Measurements from ENCODE around the gene PDE4D. TPM values are rescaled to one million over a fixed set of nuclear protein-coding genes. Genes with fewer than 3 reads are reported as not detected.
A peak's percentile ranks its signal among the peaks of the same experiment; 100 is the strongest.

PDE4D gene
- total and polyA plus RNA-seq, 2 donors (not counting 3 experiments of a cell fraction or from before 2014, with no cell fraction given): 34.5 to 51.2 TPM

- no peak for DNase-seq (ENCODE audit: low read depth, low spot score)
- no peak overlapping the region for H3K4me3 ChIP-seq (replicated peaks in 1 of 3; ENCODE audit: insufficient read depth in 1 of 3, low read depth in 1 of 3, low read length in 3 of 3)
- no peak overlapping the region for H3K27ac ChIP-seq (ENCODE audit: insufficient read depth, low read depth, low read length)
- no peaks in the 10 kb centered on the region for H3K9me1 ChIP-seq (replicated peaks; ENCODE audit: control insufficient read depth, extremely low read depth, insufficient read depth, low read length)
- dilution Hi-C loops (cut with MboI; ENCODE audit: extremely low pct_ligation_motif_present, low sequenced_read_pairs): no loop called here
- H3K4me2 ChIP-seq (ENCODE audit: insufficient read depth, low read length): no peak overlapping the region
- H3K9me3 ChIP-seq (replicated peaks; ENCODE audit: control insufficient read depth, insufficient read depth, low read length): no peaks in the 10 kb centered on the region
- H3K9ac ChIP-seq (replicated peaks; ENCODE audit: extremely low read depth, insufficient read depth, low read length): no peak overlapping the region
- CTCF ChIA-PET: interaction anchor here (1.0 to 2.9 kb wide), 2 partner anchors 12 to 81 kb away, joined by 3 to 15 read pairs; no protein-coding TSS in a partner anchor
- no peaks in the 10 kb centered on the region for H3K79me2 ChIP-seq (ENCODE audit: control insufficient read depth, insufficient read depth, low read length)
- no peak overlapping the region for H2AFZ ChIP-seq (ENCODE audit: low read depth, low read length)
- peaks cover 3% of the 10 kb centered on the region for H4K20me1 ChIP-seq (replicated peaks; ENCODE audit: control insufficient read depth, extremely low read depth, insufficient read depth, low read length)
- no peaks in the 10 kb centered on the region for H3K27me3 ChIP-seq (ENCODE audit: control insufficient read depth in 2 of 2, insufficient read depth in 2 of 2, low read length in 2 of 2)
- POLR2A ChIA-PET: no interaction called here
- intact Hi-C loops (cut with micrococcal nuclease): no loop called here
- peak; percentile 9 for TF ChIP-seq JUN (IDR thresholded peaks at IDR 0.05; ENCODE audit: borderline replicate concordance, insufficient read depth, insufficient read length, low read depth)
- TF ChIP-seq MAX (IDR thresholded peaks at IDR 0.05; ENCODE audit: insufficient read depth, insufficient read length): no peak
- BruUV-seq (replicated peaks): no TSS peak
- no peaks in the 10 kb centered on the region for H3K36me3 ChIP-seq (ENCODE audit: control insufficient read depth in 2 of 2, extremely low read depth in 1 of 2, insufficient read depth in 2 of 2, low read length in 2 of 2)
- FAIRE-seq: no peak
- peaks cover 2% of the 10 kb centered on the region for H3K4me1 ChIP-seq (ENCODE audit: control insufficient read depth, extremely low read depth, insufficient read depth, low read length)
These were observed 778.2 kb downstream of the PDE4D start for GRCh38 chr5:59115345-59115744.

GRCh38 chr5:59109383-59109782, 784.1 kb downstream of the PDE4D start:
- Histone ChIP-seq H4K20me1 (replicated peaks; ENCODE audit: control insufficient read depth, extremely low read depth, insufficient read depth, low read length) (no peaks in the 10 kb centered on the region), H3K4me2 (ENCODE audit: insufficient read depth, low read length) (no peak overlapping the region), H3K4me1 (ENCODE audit: control insufficient read depth, extremely low read depth, insufficient read depth, low read length) (no peaks in the 10 kb centered on the region), H3K27me3 (ENCODE audit: control insufficient read depth in 2 of 2, insufficient read depth in 2 of 2, low read length in 2 of 2) (no peaks in the 10 kb centered on the region), H3K9ac (replicated peaks; ENCODE audit: extremely low read depth, insufficient read depth, low read length) (no peak overlapping the region), H2AFZ (ENCODE audit: low read depth, low read length) (no peak overlapping the region), H3K79me2 (ENCODE audit: control insufficient read depth, insufficient read depth, low read length) (no peaks in the 10 kb centered on the region), H3K27ac (ENCODE audit: insufficient read depth, low read depth, low read length) (no peak overlapping the region), H3K4me3 (replicated peaks in 1 of 3; ENCODE audit: insufficient read depth in 1 of 3, low read depth in 1 of 3, low read length in 3 of 3) (no peak overlapping the region), H3K9me3 (replicated peaks; ENCODE audit: control insufficient read depth, insufficient read depth, low read length) (no peaks in the 10 kb centered on the region), H3K9me1 (replicated peaks; ENCODE audit: control insufficient read depth, extremely low read depth, insufficient read depth, low read length) (no peaks in the 10 kb centered on the region), H3K36me3 (ENCODE audit: control insufficient read depth in 2 of 2, extremely low read depth in 1 of 2, insufficient read depth in 2 of 2, low read length in 2 of 2) (no peaks in the 10 kb centered on the region)
- ChIA-PET POLR2A (no interaction called here), CTCF (no interaction called here)
- BruUV-seq (replicated peaks): no TSS peak
- no peak for DNase-seq (ENCODE audit: low read depth, low spot score)
- FAIRE-seq: no peak
- TF ChIP-seq GATA2 (IDR thresholded peaks at IDR 0.05; ENCODE audit: insufficient read depth, insufficient read length, low read depth, low read length) (no peak), CTCF (IDR thresholded peaks at IDR 0.05; ENCODE audit: extremely low read depth in 1 of 2, insufficient read depth in 1 of 2, low read depth in 1 of 2, low read length in 2 of 2) (no peak)
- dilution Hi-C loops (cut with MboI; ENCODE audit: extremely low pct_ligation_motif_present, low sequenced_read_pairs): no loop called here
- intact Hi-C loops (cut with micrococcal nuclease): no loop called here

Measured in endothelial cell of umbilical vein (primary cell).